ENCODE results near the gene EPB41L4A.

Gene EPB41L4A

GRCh38 chr5:112390327-112390726, 28.8 kb downstream of the EPB41L4A start:
- no peak overlapping the region for H3K4me2 ChIP-seq (ENCODE audit: low read depth, low read length)
- no peaks in the 10 kb centered on the region for H3K9me3 ChIP-seq (replicated peaks; ENCODE audit: insufficient read depth, low read length)
- no peak for TF ChIP-seq CTCF (IDR thresholded peaks at IDR 0.05; ENCODE audit: low read length)
- TF ChIP-seq EZH2phosphoT487 (IDR thresholded peaks at IDR 0.05; ENCODE audit: low read length): no peak
- no peak for TF ChIP-seq EZH2 (optimal IDR thresholded peaks at IDR 0.05; ENCODE audit: low read depth, low read length)
- no peaks in the 10 kb centered on the region for H3K9me2 ChIP-seq (replicated peaks; ENCODE audit: insufficient read depth, low read length)
- no peak for DNase-seq
- no peaks in the 10 kb centered on the region for H3F3A ChIP-seq (ENCODE audit: insufficient read depth, low read length)
- no peak overlapping the region for H2AFZ ChIP-seq (ENCODE audit: low read length)
- no peaks in the 10 kb centered on the region for H3K4me1 ChIP-seq (ENCODE audit: low read length)
- no peaks in the 10 kb centered on the region for H4K20me1 ChIP-seq (ENCODE audit: insufficient read depth, low read length)
- no peak overlapping the region for H3K9ac ChIP-seq (ENCODE audit: low read length)
- H3K4me3 ChIP-seq (ENCODE audit: low read length): no peak overlapping the region
- H3K27me3 ChIP-seq (replicated peaks; ENCODE audit: insufficient read depth, low read length): no peaks in the 10 kb centered on the region
- H3K36me3 ChIP-seq (replicated peaks; ENCODE audit: insufficient read depth, low read length): no peaks in the 10 kb centered on the region
- no peak overlapping the region for H3K27ac ChIP-seq (ENCODE audit: low read length)
- H3K79me2 ChIP-seq (ENCODE audit: low read length): no peaks in the 10 kb centered on the region

- Histone ChIP-seq H4K20me1 (ENCODE audit: insufficient read depth, low read length) (no peaks in the 10 kb centered on the region), H2AFZ (ENCODE audit: low read length) (no peak overlapping the region), H3K79me2 (ENCODE audit: low read length) (no peaks in the 10 kb centered on the region), H3K4me3 (ENCODE audit: low read length) (no peak overlapping the region), H3K9ac (ENCODE audit: low read length) (no peak overlapping the region), H3K9me2 (replicated peaks; ENCODE audit: insufficient read depth, low read length) (no peaks in the 10 kb centered on the region), H3K27me3 (replicated peaks; ENCODE audit: insufficient read depth, low read length) (no peaks in the 10 kb centered on the region), H3K9me3 (replicated peaks; ENCODE audit: insufficient read depth, low read length) (no peaks in the 10 kb centered on the region), H3K4me2 (ENCODE audit: low read depth, low read length) (no peak overlapping the region), H3F3A (ENCODE audit: insufficient read depth, low read length) (no peaks in the 10 kb centered on the region), H3K36me3 (replicated peaks; ENCODE audit: insufficient read depth, low read length) (no peaks in the 10 kb centered on the region), H3K4me1 (ENCODE audit: low read length) (no peaks in the 10 kb centered on the region), H3K27ac (ENCODE audit: low read length) (no peak overlapping the region)
- TF ChIP-seq EZH2 (optimal IDR thresholded peaks at IDR 0.05; ENCODE audit: low read depth, low read length) (no peak), EZH2phosphoT487 (IDR thresholded peaks at IDR 0.05; ENCODE audit: low read length) (no peak), CTCF (IDR thresholded peaks at IDR 0.05; ENCODE audit: low read length) (no peak)
- no peak for DNase-seq
Measured at GRCh38 chr5:112388739-112389138, 30.3 kb downstream of the EPB41L4A start.

- Histone ChIP-seq H2AFZ (ENCODE audit: low read length) (no peak overlapping the region), H3K4me1 (ENCODE audit: low read length) (no peaks in the 10 kb centered on the region), H3K4me3 (ENCODE audit: low read length) (no peak overlapping the region), H3K27me3 (replicated peaks; ENCODE audit: insufficient read depth, low read length) (no peaks in the 10 kb centered on the region), H3K9me2 (replicated peaks; ENCODE audit: insufficient read depth, low read length) (no peaks in the 10 kb centered on the region), H3F3A (ENCODE audit: insufficient read depth, low read length) (no peaks in the 10 kb centered on the region), H3K9ac (ENCODE audit: low read length) (no peak overlapping the region), H4K20me1 (ENCODE audit: insufficient read depth, low read length) (no peaks in the 10 kb centered on the region), H3K4me2 (ENCODE audit: low read depth, low read length) (no peak overlapping the region), H3K79me2 (ENCODE audit: low read length) (no peaks in the 10 kb centered on the region), H3K36me3 (replicated peaks; ENCODE audit: insufficient read depth, low read length) (no peaks in the 10 kb centered on the region), H3K9me3 (replicated peaks; ENCODE audit: insufficient read depth, low read length) (no peaks in the 10 kb centered on the region), H3K27ac (ENCODE audit: low read length) (no peak overlapping the region)
- no peak for DNase-seq
- TF ChIP-seq CTCF (IDR thresholded peaks at IDR 0.05; ENCODE audit: low read length) (no peak), EZH2 (optimal IDR thresholded peaks at IDR 0.05; ENCODE audit: low read depth, low read length) (no peak), EZH2phosphoT487 (IDR thresholded peaks at IDR 0.05; ENCODE audit: low read length) (no peak)
Measured at GRCh38 chr5:112388074-112388473, 31.0 kb downstream of the EPB41L4A start.
